Measurements from ENCODE around the gene PCDHGA4. TPM values are rescaled to one million over a fixed set of nuclear protein-coding genes. Genes with fewer than 3 reads are reported as not detected.

PCDHGA4 gene
- total RNA-seq, 2 experiments from 2014 or later = 0.12 TPM; not detected in 1

Other genes starting within 250 kb of the PCDHGA4 start
- not detected for gene PCDHB4, start 233.2 kb upstream of the PCDHGA4 start, total RNA-seq
- not detected for gene PCDHB5, start 219.8 kb upstream of the PCDHGA4 start, total RNA-seq
- not detected for gene PCDHB6, start 205.0 kb upstream of the PCDHGA4 start, total RNA-seq
- gene PCDHB7, start 182.4 kb upstream of the PCDHGA4 start, total RNA-seq = not detected
- not detected for gene PCDHB8, start 177.2 kb upstream of the PCDHGA4 start, total RNA-seq
- gene PCDHB16, start 172.6 kb upstream of the PCDHGA4 start, total RNA-seq = not detected
- gene PCDHB9, start 167.9 kb upstream of the PCDHGA4 start, total RNA-seq = not detected
- not detected for gene PCDHB10, start 162.7 kb upstream of the PCDHGA4 start, total RNA-seq
- gene PCDHB11, start 155.4 kb upstream of the PCDHGA4 start, total RNA-seq = not detected
- not detected for gene PCDHB12, start 146.3 kb upstream of the PCDHGA4 start, total RNA-seq
- not detected for gene PCDHB13, start 141.1 kb upstream of the PCDHGA4 start, total RNA-seq
- not detected for gene PCDHB14, start 131.7 kb upstream of the PCDHGA4 start, total RNA-seq
- gene PCDHB15, start 109.6 kb upstream of the PCDHGA4 start, total RNA-seq = not detected
- under 1 TPM in 1 of 2 experiments, not detected in 1; 0.21 TPM for gene SLC25A2, start 51.0 kb upstream of the PCDHGA4 start, total RNA-seq
- gene TAF7, start 34.2 kb upstream of the PCDHGA4 start, total RNA-seq = 10 to 100 TPM; 60.4 to 60.5 TPM
- gene PCDHGA1, start 24.5 kb upstream of the PCDHGA4 start, total RNA-seq = not detected
- gene PCDHGA2, start 16.3 kb upstream of the PCDHGA4 start, total RNA-seq = not detected
- gene PCDHGA3, start 11.2 kb upstream of the PCDHGA4 start, total RNA-seq = not detected
- not detected for gene PCDHGB1, start 4.9 kb upstream of the PCDHGA4 start, total RNA-seq
- under 1 TPM in 1 of 2 experiments, not detected in 1; 0.10 TPM for gene PCDHGB2, start 5.0 kb downstream of the PCDHGA4 start, total RNA-seq
- under 1 TPM in 1 of 2 experiments, not detected in 1; 0.06 TPM for gene PCDHGA5, start 9.1 kb downstream of the PCDHGA4 start, total RNA-seq
- gene PCDHGB3, start 15.2 kb downstream of the PCDHGA4 start, total RNA-seq = not detected
- under 1 TPM; 0.08 TPM for gene PCDHGA6, start 18.9 kb downstream of the PCDHGA4 start, total RNA-seq
- gene PCDHGA7, start 27.7 kb downstream of the PCDHGA4 start, total RNA-seq = not detected
- not detected for gene PCDHGB4, start 32.7 kb downstream of the PCDHGA4 start, total RNA-seq
- not detected for gene PCDHGA8, start 37.6 kb downstream of the PCDHGA4 start, total RNA-seq
- under 1 TPM; 0.16 to 0.26 TPM for gene PCDHGB5, start 42.9 kb downstream of the PCDHGA4 start, total RNA-seq
- not detected for gene PCDHGA9, start 47.8 kb downstream of the PCDHGA4 start, total RNA-seq
- gene PCDHGB6, start 53.0 kb downstream of the PCDHGA4 start, total RNA-seq = not detected
- gene PCDHGA10, start 58.0 kb downstream of the PCDHGA4 start, total RNA-seq = under 1 TPM in 1 of 2 experiments, not detected in 1; 0.06 TPM
- not detected for gene PCDHGB7, start 62.7 kb downstream of the PCDHGA4 start, total RNA-seq
- under 1 TPM in 1 of 2 experiments, not detected in 1; 0.06 TPM for gene PCDHGA11, start 66.0 kb downstream of the PCDHGA4 start, total RNA-seq
- under 1 TPM in 1 of 2 experiments, not detected in 1; 0.08 TPM for gene PCDHGA12, start 75.5 kb downstream of the PCDHGA4 start, total RNA-seq
- under 1 TPM in 1 of 2 experiments, not detected in 1; 0.33 TPM for gene PCDHGC3, start 120.9 kb downstream of the PCDHGA4 start, total RNA-seq
- not detected for gene PCDHGC4, start 130.0 kb downstream of the PCDHGA4 start, total RNA-seq
- gene PCDHGC5, start 134.1 kb downstream of the PCDHGA4 start, total RNA-seq = not detected

All from activated naive CD8-positive, alpha-beta T cell treated with anti-CD3 and anti-CD28 coated beads for 36 hours (primary cell).